Heart right ventricle (tissue), 16 donors: Measurements from ENCODE around the gene AKAP6. TPM values are rescaled to one million over a fixed set of nuclear protein-coding genes. Genes with fewer than 3 reads are reported as not detected.

Experiments
- ATAC-seq, 8 donors: fragments of 200-7000 bp; cut with Tn5 transposase; one replicate each; pipeline ENCODE4 v1.9.1; 2020; ENCODE audit warnings: mild to moderate bottlenecking in 8 of 8, moderate library complexity in 8 of 8, moderate number of reproducible peaks in 1 of 8
- DNase-seq, 2 donors: peaks; one replicate each; pipeline ENCODE4 v3.0.0-alpha.2; 2020
- H3K27ac ChIP-seq, 10 donors: fragments of 200-600 bp; sonication (generic) in 2 of 10; one replicate each; pipeline versions ENCODE4 v1.5.0 to v1.8.0; 2020 to 2022; ENCODE audit warnings: mild to moderate bottlenecking in 3 of 10
- H3K27me3 ChIP-seq, 7 donors: fragments of 200-600 bp; one replicate each; pipeline ENCODE4 v1.8.0; 2021 to 2022; ENCODE audit warnings: mild to moderate bottlenecking in 2 of 7
- H3K36me3 ChIP-seq, 9 donors: fragments of 200-600 bp; sonication (generic) in 1 of 9; one replicate each; pipeline versions ENCODE4 v1.5.0 to v1.8.0; 2020 to 2022; ENCODE audit warnings: mild to moderate bottlenecking in 2 of 9
- H3K4me1 ChIP-seq, 9 donors: fragments of 200-600 bp; sonication (generic) in 1 of 9; one replicate each; pipeline versions ENCODE4 v1.5.0 to v1.8.0; 2020 to 2022; ENCODE audit warnings: mild to moderate bottlenecking in 4 of 9
- H3K4me3 ChIP-seq, 10 donors: fragments of 200-600 bp; sonication (generic) in 2 of 10; one replicate each; pipeline versions ENCODE4 v1.5.0 to v1.8.0; 2020 to 2022; ENCODE audit warnings: mild to moderate bottlenecking in 7 of 10, moderate library complexity in 2 of 10
- H3K9me3 ChIP-seq, 11 donors: fragments of 200-600 bp in 10 of 11; sonication (generic) in 2 of 11; one replicate each; pipeline versions ENCODE4 v1.5.0 to v1.8.0; 2013 to 2022; ENCODE audit warnings: mild to moderate bottlenecking in 2 of 11, control low read depth in 1 of 11, moderate library complexity in 1 of 11
- WGBS, 2 donors: extraction: QIAGEN DNeasy Blood & Tissue Kit; methylation state at CpG; one replicate each; pipeline ENCODE4 v1.1.7; 2013; ENCODE audit warnings: inconsistent platforms in 1 of 2; 5-methylcytosine and 5-hydroxymethylcytosine counted together
- intact Hi-C, 10 donors: fragments of 100-400 bp; cut with DNase I; formaldehyde crosslinking; loops; one replicate each; pipeline versions ENCODE4 v1.11.1 to v1.14.2; 2022
- polyA plus RNA-seq, 2 donors: library from polyadenylated mRNA; stranded (reverse); fragments of 200-250 nt; gene quantifications; one replicate each; pipeline ENCODE4 v1.2.3, GENCODE V29; 2013
- total RNA-seq, 10 donors: library from RNA; stranded (reverse); fragmentation: NEBNext Ultra II Directional in 3 of 10; extraction: Animal tissue kit (Norgen Biotek cat#: 25700) in 3 of 10; gene quantifications; one replicate each; pipeline versions ENCODE4 v1.2.1 to v1.2.4, GENCODE V29; 2021 to 2023
- TF ChIP-seq, protein P1 (sequence below), 9 donors: fragments of 200-600 bp; sonication (generic) in 2 of 9; IDR thresholded peaks; one replicate each; pipeline versions ENCODE4 v1.5.0 to v1.8.0; 2021 to 2022; ENCODE audit warnings: antibody characterized with exemption in 9 of 9, mild to moderate bottlenecking in 5 of 9, moderate library complexity in 1 of 9
- donor health status: Arrhythmogenic right ventricular cardiomyopathy.
- donor health status: ischemic (EF 13 %, LVEDD 7.1; RV severe dilation, severe dysfunction).
- donor health status: healthy with polysubstance abuse.
- donor health status: DM: no; HTN: yes; CAD: no.
- donor health status: DM: no; HTN: no; CAD: no.
- donor health status: ischemic (EF 25% LVEDD 6.9; RV normal size, moderate dysfunction).
- donor health status: ischemic (EF 25% LVEDD 5.7; RV mildly dilated, moderate dysfunction).
- donor health status: healthy.
- donor health status: DM: yes; HTN: yes; CAD: no.
- donor health status: Ischemic cardiomyopathy.
- donor health status: ischemic (EF 35%, LVEDD 5.7; RV mildly dilated, moderate dysfunction).
- donor health status: nonischemic (EF 11% LVEDD 7.7; RV severe dilation, severe dysfunction).
- donor health status: DM: yes; HTN: yes; CAD: no.
- donor health status: PGD.
- donor health status: ischemic (EF 29% LVEDD 5.4; RV normal size, mild dysfunction).
- donor health status: nonischemic (EF 23%, LVEDD 6.1; RV moderate dilation, normal function).

AKAP6 gene
- total and polyA plus RNA-seq, 12 donors: 13.5 to 332 (median 229) TPM

DNA sequence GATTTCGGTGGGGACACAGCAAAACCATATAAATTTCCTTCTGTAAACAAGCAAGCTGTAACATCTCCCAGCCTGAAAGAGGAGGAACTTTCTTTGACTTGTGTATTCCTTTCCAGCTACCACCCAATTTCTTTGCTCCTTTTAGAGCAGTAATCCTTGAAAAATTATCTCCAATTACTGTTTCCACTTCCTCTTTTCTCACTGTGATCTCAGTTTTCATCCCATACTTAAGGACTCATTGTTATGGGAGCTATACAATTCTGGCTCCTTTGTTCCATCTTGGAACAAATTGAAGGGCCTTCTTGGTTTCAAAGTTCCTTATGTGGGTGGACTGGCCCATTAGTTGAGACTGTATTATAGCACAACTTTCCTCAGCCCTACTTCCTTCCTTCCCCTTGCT is 152.6 kb downstream of the AKAP6 start:
- H3K27me3 ChIP-seq: no peaks in the 10 kb centered on the region
- H3K4me3 ChIP-seq: no peak overlapping the region
- intact Hi-C loops: no loop called here
- TF ChIP-seq, protein P1, sequence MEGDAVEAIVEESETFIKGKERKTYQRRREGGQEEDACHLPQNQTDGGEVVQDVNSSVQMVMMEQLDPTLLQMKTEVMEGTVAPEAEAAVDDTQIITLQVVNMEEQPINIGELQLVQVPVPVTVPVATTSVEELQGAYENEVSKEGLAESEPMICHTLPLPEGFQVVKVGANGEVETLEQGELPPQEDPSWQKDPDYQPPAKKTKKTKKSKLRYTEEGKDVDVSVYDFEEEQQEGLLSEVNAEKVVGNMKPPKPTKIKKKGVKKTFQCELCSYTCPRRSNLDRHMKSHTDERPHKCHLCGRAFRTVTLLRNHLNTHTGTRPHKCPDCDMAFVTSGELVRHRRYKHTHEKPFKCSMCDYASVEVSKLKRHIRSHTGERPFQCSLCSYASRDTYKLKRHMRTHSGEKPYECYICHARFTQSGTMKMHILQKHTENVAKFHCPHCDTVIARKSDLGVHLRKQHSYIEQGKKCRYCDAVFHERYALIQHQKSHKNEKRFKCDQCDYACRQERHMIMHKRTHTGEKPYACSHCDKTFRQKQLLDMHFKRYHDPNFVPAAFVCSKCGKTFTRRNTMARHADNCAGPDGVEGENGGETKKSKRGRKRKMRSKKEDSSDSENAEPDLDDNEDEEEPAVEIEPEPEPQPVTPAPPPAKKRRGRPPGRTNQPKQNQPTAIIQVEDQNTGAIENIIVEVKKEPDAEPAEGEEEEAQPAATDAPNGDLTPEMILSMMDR (IDR thresholded peaks at IDR 0.05): no peak
- no peaks in the 10 kb centered on the region for H3K36me3 ChIP-seq
- whole genome bisulfite sequencing, 2 donors: 34 to 43% methylated on average over 1 of the region's 1 CpG
- H3K9me3 ChIP-seq: peaks cover 0 to 10% (median 0%) of the 10 kb centered on the region in 11 donors
- ATAC-seq (no peak), DNase-seq (no peak)
- H3K27ac ChIP-seq: no peak overlapping the region
- H3K4me1 ChIP-seq: peaks cover 0 to 23% (median 7%) of the 10 kb centered on the region in 9 donors

DNA sequence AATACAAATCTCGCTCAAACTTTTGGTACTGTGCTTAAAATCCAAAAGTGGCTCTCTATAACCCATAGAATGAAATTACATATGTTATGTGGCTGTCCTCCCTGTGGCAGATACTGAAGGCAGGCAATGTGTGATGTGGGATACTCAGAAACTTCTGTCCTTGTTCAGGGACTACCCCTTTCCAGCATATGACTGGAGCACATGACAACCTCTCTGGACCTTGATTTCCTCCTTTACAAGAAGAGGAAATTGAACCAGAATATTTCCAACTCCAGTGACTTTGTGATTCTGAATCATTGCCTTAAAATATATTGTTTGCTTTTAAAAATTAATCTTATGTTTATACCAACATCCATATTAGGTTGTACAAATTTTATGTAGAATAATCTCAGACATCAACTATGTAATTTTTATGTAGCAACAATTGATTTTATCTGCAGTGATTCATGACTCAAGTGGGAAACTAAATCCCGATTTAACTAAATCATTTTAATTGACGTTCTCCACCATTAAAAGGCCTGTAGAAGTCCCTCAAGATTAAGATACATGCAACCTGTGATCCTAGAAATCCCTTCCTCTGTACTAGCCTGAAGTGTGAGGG is 162.4 kb downstream of the AKAP6 start:
- no peaks in the 10 kb centered on the region for H3K27me3 ChIP-seq
- WGBS, 2 donors: 65 to 79% methylated on average over 3 of the region's 3 CpGs
- TF ChIP-seq, protein P1 (IDR thresholded peaks at IDR 0.05): no peak
- H3K9me3 ChIP-seq: no peaks in the 10 kb centered on the region
- ATAC-seq: no peak
- DNase-seq: no peak
- peak overlapping the region in 8 of 10 donors; percentile 4 to 87 (median 84) for H3K27ac ChIP-seq
- intact Hi-C loops: no loop called here
- no peaks in the 10 kb centered on the region for H3K36me3 ChIP-seq
- H3K4me3 ChIP-seq: no peak overlapping the region
- H3K4me1 ChIP-seq: peaks cover 0 to 48% (median 24%) of the 10 kb centered on the region in 9 donors

DNA sequence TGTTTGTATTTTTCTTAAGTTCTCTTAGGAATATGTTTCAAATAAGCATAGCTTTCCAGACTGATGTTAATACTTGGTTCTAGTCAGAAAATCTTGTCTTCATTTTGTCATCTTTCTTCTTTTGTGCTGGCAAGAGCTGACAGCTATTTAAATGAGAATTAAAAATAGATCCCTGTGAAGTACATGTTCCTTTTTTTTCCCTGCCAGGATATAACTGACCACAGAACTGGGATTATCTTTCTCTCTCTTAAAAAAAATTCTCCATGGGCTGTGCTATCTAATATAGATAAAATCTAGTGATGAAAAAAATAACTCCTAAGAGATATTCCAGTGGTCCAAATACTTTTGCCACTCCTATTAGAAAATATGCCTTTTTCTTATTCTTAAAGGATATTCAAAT is 163.4 kb downstream of the AKAP6 start:
- Histone ChIP-seq H3K4me3 (no peak overlapping the region), H3K4me1 (peaks cover 0 to 48% (median 24%) of the 10 kb centered on the region in 9 donors), H3K27ac (peak overlapping the region; percentile 8 to 87 (median 82)), H3K27me3 (no peaks in the 10 kb centered on the region), H3K9me3 (no peaks in the 10 kb centered on the region), H3K36me3 (no peaks in the 10 kb centered on the region)
- DNase-seq: no peak
- TF ChIP-seq, protein P1 (IDR thresholded peaks at IDR 0.05): no peak
- intact Hi-C loops: no loop called here
- peak in 2 of 8 donors; percentile 25 to 32 for ATAC-seq

DNA sequence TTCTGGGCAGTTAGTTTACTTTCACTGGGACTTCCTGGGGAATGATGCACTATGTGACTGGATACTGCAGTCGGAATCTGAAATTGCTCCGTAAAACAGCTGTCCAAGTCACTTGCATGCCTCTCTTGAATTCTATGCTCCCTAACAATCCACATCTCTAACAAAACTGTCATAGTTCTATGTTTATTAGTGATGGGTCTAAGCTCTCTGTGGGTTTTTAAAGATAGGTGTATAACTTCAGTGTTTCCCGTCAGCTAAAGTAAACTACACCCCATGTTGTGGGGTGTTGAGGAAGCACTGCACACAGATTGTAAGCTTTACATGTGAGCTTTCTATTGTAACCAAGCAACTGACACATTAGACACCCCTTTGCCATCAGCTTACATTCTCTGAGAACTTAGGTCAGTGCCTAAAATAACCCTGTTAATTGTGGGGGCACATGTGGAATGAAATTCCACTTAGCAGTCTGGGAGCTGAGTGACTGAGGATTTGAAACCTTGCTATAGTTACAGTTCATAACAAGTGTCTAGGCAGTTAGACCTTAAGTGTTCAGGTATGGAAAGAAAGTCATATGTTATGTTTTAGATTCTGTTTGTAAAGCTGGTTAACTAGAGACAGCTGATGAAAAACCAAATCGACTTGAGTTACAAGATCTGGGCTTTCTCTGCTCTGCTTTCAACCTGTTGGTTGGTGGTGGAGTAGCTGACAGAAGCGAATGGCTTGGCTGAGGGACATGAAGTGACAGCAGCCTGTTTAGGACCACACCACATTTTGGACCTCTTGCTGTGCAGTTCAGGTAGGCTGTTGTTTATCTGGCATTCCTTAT is 165.7 kb downstream of the AKAP6 start:
- Histone ChIP-seq H3K9me3 (no peaks in the 10 kb centered on the region), H3K36me3 (no peaks in the 10 kb centered on the region), H3K4me1 (peaks cover 0 to 47% (median 24%) of the 10 kb centered on the region in 9 donors), H3K27me3 (no peaks in the 10 kb centered on the region), H3K27ac (peak overlapping the region; percentile 66 to 87 (median 82)), H3K4me3 (peak overlapping the region in 9 of 10 donors; percentile 24 to 60 (median 50))
- ATAC-seq (peak; percentile 73 to 94 (median 92)), DNase-seq (peak in 1 of 2 donors; percentile 19)
- intact Hi-C loops: no loop called here
- 33 to 45% methylated on average over 5 of the region's 5 CpGs for WGBS, 2 donors
- TF ChIP-seq, protein P1 (IDR thresholded peaks at IDR 0.05): no peak
